ENCODE results near the gene NDUFAF4.

DNA sequence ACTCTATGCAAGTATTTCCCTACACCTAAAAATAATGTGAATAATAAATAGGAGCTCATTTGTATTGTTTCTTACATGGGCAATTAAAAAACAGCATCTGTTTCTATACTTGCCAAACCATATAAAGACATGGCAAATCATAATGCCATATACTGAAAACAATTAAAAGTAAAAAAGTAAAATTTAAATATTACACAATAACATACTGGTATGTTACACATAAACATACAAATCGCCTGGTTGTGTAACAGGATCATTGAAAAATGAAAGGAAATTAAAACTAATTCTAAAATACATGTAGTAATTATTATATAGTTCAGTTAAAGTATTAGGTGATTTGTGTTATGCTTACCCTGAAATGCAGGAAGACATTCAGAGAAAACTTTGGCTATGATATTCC, 11.2 kb downstream of the NDUFAF4 start:
- TF ChIP-seq, protein P1, sequence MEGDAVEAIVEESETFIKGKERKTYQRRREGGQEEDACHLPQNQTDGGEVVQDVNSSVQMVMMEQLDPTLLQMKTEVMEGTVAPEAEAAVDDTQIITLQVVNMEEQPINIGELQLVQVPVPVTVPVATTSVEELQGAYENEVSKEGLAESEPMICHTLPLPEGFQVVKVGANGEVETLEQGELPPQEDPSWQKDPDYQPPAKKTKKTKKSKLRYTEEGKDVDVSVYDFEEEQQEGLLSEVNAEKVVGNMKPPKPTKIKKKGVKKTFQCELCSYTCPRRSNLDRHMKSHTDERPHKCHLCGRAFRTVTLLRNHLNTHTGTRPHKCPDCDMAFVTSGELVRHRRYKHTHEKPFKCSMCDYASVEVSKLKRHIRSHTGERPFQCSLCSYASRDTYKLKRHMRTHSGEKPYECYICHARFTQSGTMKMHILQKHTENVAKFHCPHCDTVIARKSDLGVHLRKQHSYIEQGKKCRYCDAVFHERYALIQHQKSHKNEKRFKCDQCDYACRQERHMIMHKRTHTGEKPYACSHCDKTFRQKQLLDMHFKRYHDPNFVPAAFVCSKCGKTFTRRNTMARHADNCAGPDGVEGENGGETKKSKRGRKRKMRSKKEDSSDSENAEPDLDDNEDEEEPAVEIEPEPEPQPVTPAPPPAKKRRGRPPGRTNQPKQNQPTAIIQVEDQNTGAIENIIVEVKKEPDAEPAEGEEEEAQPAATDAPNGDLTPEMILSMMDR (IDR thresholded peaks at IDR 0.05; ENCODE audit: low read depth, low read length, poor library complexity, severe bottlenecking), result no peak
- no peak for TF ChIP-seq EZH2phosphoT487 (IDR thresholded peaks at IDR 0.05; ENCODE audit: borderline replicate concordance, low read length)

Measured in DOHH2 (cell line).